SK-N-MC (cell line): Measurements from ENCODE around the gene TUBGCP3.

Source experiments
- DNase-seq: peaks from one replicate; pipeline ENCODE4 v3.0.0-alpha.2; 2011; ENCODE audit warnings: low read depth, low spot score
- H3K27ac ChIP-seq: fragments of 200-600 bp; sonication (generic); 2 replicates; pipeline ENCODE4 v1.5.1; 2016; ENCODE audit warnings: mixed run types
- H3K36me3 ChIP-seq: fragments of 200-600 bp; sonication (generic); 2 replicates; pipeline ENCODE4 v1.6.1; 2017; ENCODE audit warnings: antibody characterized with exemption, low read length, mixed read lengths; ENCODE audit not compliant: insufficient read depth
- H3K4me3 ChIP-seq: fragments of 200-600 bp; sonication (generic); 2 replicates; pipeline ENCODE4 v1.5.1; 2016
- H3K9ac ChIP-seq: fragments of 200-600 bp; sonication (generic); 2 replicates; pipeline ENCODE4 v1.8.0; 2017; ENCODE audit warnings: mixed run types, mixed read lengths; ENCODE audit not compliant: insufficient read length
- H3K9me3 ChIP-seq: fragments of 200-600 bp; sonication (generic); 2 replicates; pipeline ENCODE4 v1.6.1; 2017; ENCODE audit warnings: low read depth, mild to moderate bottlenecking, antibody characterized with exemption, low read length, moderate library complexity, mixed read lengths
- EZH2 ChIP-seq: fragments of 200-600 bp; sonication (generic); IDR thresholded peaks from one replicate; pipeline ENCODE4 v1.6.1; 2017; ENCODE audit warnings: antibody characterized with exemption
- FOXP2 ChIP-seq: optimal IDR thresholded peaks from 2 replicates; pipeline ENCODE3; 2011; ENCODE audit warnings: mild to moderate bottlenecking, moderate library complexity; ENCODE audit not compliant: insufficient read depth; ENCODE audit errors: extremely low read length, control extremely low read depth
- POLR2AphosphoS5 ChIP-seq: IDR thresholded peaks from 2 replicates; pipeline ENCODE4 v1.6.1; 2012; ENCODE audit warnings: mild to moderate bottlenecking, low read depth, low read length, borderline replicate concordance

The TUBGCP3 gene

GRCh38 chr13:112453207-112453829, 134.6 kb downstream of the TUBGCP3 start:
- Histone ChIP-seq H3K36me3 (no peaks in the 10 kb centered on the region), H3K9me3 (no peaks in the 10 kb centered on the region), H3K4me3 (no peak overlapping the region), H3K27ac (no peak overlapping the region), H3K9ac (no peak overlapping the region)
- no peak for TF ChIP-seq EZH2
- no peak for DNase-seq

GRCh38 chr13:112452380-112453206, 135.4 kb downstream of the TUBGCP3 start:
- TF ChIP-seq EZH2 (no peak), POLR2AphosphoS5 (no peak), FOXP2 (no peak)
- H3K4me3 ChIP-seq: no peak overlapping the region
- no peak for DNase-seq
- no peaks in the 10 kb centered on the region for H3K9me3 ChIP-seq
- no peak overlapping the region for H3K27ac ChIP-seq
- H3K9ac ChIP-seq: no peak overlapping the region
- no peaks in the 10 kb centered on the region for H3K36me3 ChIP-seq

GRCh38 chr13:112451512-112452379, 136.2 kb downstream of the TUBGCP3 start:
- TF ChIP-seq FOXP2: no peak
- Histone ChIP-seq H3K36me3 (no peaks in the 10 kb centered on the region), H3K27ac (no peak overlapping the region), H3K4me3 (no peak overlapping the region), H3K9ac (no peak overlapping the region), H3K9me3 (no peaks in the 10 kb centered on the region)
- DNase-seq: no peak

- TF ChIP-seq POLR2AphosphoS5 (no peak), EZH2 (no peak), FOXP2 (no peak)
- no peak overlapping the region for H3K4me3 ChIP-seq
- no peak overlapping the region for H3K27ac ChIP-seq
- no peaks in the 10 kb centered on the region for H3K9me3 ChIP-seq
- H3K9ac ChIP-seq: no peak overlapping the region
- no peaks in the 10 kb centered on the region for H3K36me3 ChIP-seq
- no peak for DNase-seq
Observed at GRCh38 chr13:112450904-112451240, 137.1 kb downstream of the TUBGCP3 start.

GRCh38 chr13:112450118-112450903, 137.6 kb downstream of the TUBGCP3 start:
- no peak overlapping the region for H3K9ac ChIP-seq
- no peak overlapping the region for H3K4me3 ChIP-seq
- H3K9me3 ChIP-seq: no peaks in the 10 kb centered on the region
- no peak overlapping the region for H3K27ac ChIP-seq
- DNase-seq: no peak
- no peaks in the 10 kb centered on the region for H3K36me3 ChIP-seq
- no peak for TF ChIP-seq POLR2AphosphoS5
- no peak for TF ChIP-seq EZH2
- TF ChIP-seq FOXP2: no peak

- H3K27ac ChIP-seq: no peak overlapping the region
- DNase-seq: no peak
- H3K36me3 ChIP-seq: no peaks in the 10 kb centered on the region
- no peak overlapping the region for H3K9ac ChIP-seq
- no peak for TF ChIP-seq POLR2AphosphoS5
- TF ChIP-seq FOXP2: no peak
- no peak for TF ChIP-seq EZH2
- H3K9me3 ChIP-seq: no peaks in the 10 kb centered on the region
- H3K4me3 ChIP-seq: no peak overlapping the region
Observed at GRCh38 chr13:112449545-112449930, 138.4 kb downstream of the TUBGCP3 start.

GRCh38 chr13:112448621-112449544, 139.1 kb downstream of the TUBGCP3 start:
- H3K9ac ChIP-seq: no peak overlapping the region
- no peak for DNase-seq
- no peaks in the 10 kb centered on the region for H3K36me3 ChIP-seq
- H3K4me3 ChIP-seq: no peak overlapping the region
- TF ChIP-seq FOXP2 (no peak), EZH2 (no peak), POLR2AphosphoS5 (no peak)
- no peak overlapping the region for H3K27ac ChIP-seq
- no peaks in the 10 kb centered on the region for H3K9me3 ChIP-seq
